ENCODE results near the gene CALY. TPM values are rescaled to one million over a fixed set of nuclear protein-coding genes. Genes with fewer than 3 reads are reported as not detected.

Gene CALY
- total and polyA plus RNA-seq, 7 donors = 0.05 TPM; not detected in 6

- WGBS, 3 donors = 91 to 95% (median 92%) methylated on average over 8 of the region's 8 CpGs
- no peak overlapping the region for H3K27ac ChIP-seq
These were observed 44.3 kb upstream of the CALY start for GRCh38 chr10:133381036-133381435.

GRCh38 chr10:133379801-133380666, 43.3 kb upstream of the CALY start:
- ATAC-seq = peak; percentile 13 to 28 (median 22)
- WGBS, 3 donors = 73 to 91% (median 79%) methylated on average over 34 to 36 of the region's 36 CpGs
- intact Hi-C loops (cut with DNase I) = no loop called here
- Histone ChIP-seq H3K27me3 (ENCODE audit: insufficient read depth in 3 of 3, low read length in 2 of 3) (no peaks in the 10 kb centered on the region), H3K4me3 (peak overlapping the region; percentile 80), H3K9me3 (no peaks in the 10 kb centered on the region), H3K27ac (no peak overlapping the region), H3K36me3 (ENCODE audit: insufficient read depth in 1 of 2, low read depth in 1 of 2) (peaks cover 0 to 30% of the 10 kb centered on the region in 2 donors), H3K4me1 (peaks cover 7% of the 10 kb centered on the region)
- DNase-seq = no peak
- TF ChIP-seq CTCF (IDR thresholded peaks at IDR 0.05) = no peak

More at GRCh38 chr10:133381036-133381435, 44.3 kb upstream of the CALY start:
- peaks cover 0 to 30% of the 10 kb centered on the region in 2 donors for H3K36me3 ChIP-seq (ENCODE audit: insufficient read depth in 1 of 2, low read depth in 1 of 2)
- no peak for TF ChIP-seq CTCF (IDR thresholded peaks at IDR 0.05)
- intact Hi-C loops (cut with DNase I) = no loop called here
- H3K9me3 ChIP-seq = no peaks in the 10 kb centered on the region
- DNase-seq = no peak
- H3K27me3 ChIP-seq (ENCODE audit: insufficient read depth in 3 of 3, low read length in 2 of 3) = no peaks in the 10 kb centered on the region
- H3K4me3 ChIP-seq = no peak overlapping the region
- H3K4me1 ChIP-seq = peaks cover 7% of the 10 kb centered on the region
- no peak for ATAC-seq

GRCh38 chr10:133379152-133379800, 42.6 kb upstream of the CALY start, which contains the start of gene PAOX:
TSS of gene PAOX (plus strand) at chr10:133379262. CDS start at chr10:133379317, 55 bp downstream.
- no peak for TF ChIP-seq CTCF (IDR thresholded peaks at IDR 0.05)
- Histone ChIP-seq H3K36me3 (ENCODE audit: insufficient read depth in 1 of 2, low read depth in 1 of 2) (peaks cover 0 to 25% of the 10 kb centered on the region in 2 donors), H3K27ac (peak within 1 kb of the TSS; percentile 72), H3K4me1 (peaks cover 9% of the 10 kb centered on the region), H3K4me3 (peak within 1 kb of the TSS; percentile 80), H3K27me3 (ENCODE audit: insufficient read depth in 3 of 3, low read length in 2 of 3) (no peaks in the 10 kb centered on the region), H3K9me3 (no peaks in the 10 kb centered on the region)
- WGBS, 3 donors = 3 to 9% (median 6%) methylated on average over 30 to 68 of the region's 78 CpGs
- ATAC-seq = peak; percentile 68 to 74 (median 72)
- peak; percentile 75 to 86 for DNase-seq
- intact Hi-C loops (cut with DNase I) = no loop called here

- Histone ChIP-seq H3K4me1 (peaks cover 12% of the 10 kb centered on the region), H3K27ac (peak overlapping the region; percentile 54), H3K27me3 (ENCODE audit: insufficient read depth in 3 of 3, low read length in 2 of 3) (no peaks in the 10 kb centered on the region), H3K36me3 (ENCODE audit: insufficient read depth in 1 of 2, low read depth in 1 of 2) (peaks cover 0 to 17% of the 10 kb centered on the region in 2 donors), H3K9me3 (no peaks in the 10 kb centered on the region), H3K4me3 (peak overlapping the region; percentile 80)
- intact Hi-C loops (cut with DNase I) = no loop called here
- peak; percentile 72 to 85 for DNase-seq
- TF ChIP-seq CTCF (IDR thresholded peaks at IDR 0.05) = no peak
- 0% methylated on average over 52 to 82 of the region's 90 CpGs for WGBS, 3 donors
- peak; percentile 70 to 79 (median 76) for ATAC-seq
These were observed 41.8 kb upstream of the CALY start for GRCh38 chr10:133378251-133379096.

Data from psoas muscle (tissue), 8 donors.